ENCODE measurements around the gene COL25A1. TPM values are rescaled to one million over a fixed set of nuclear protein-coding genes. Genes with fewer than 3 reads are reported as not detected.

COL25A1 gene
- total RNA-seq, 1 experiment from 2014 or later = 4.2 TPM

- Mint-ChIP-seq H3K36me3 (ENCODE audit: insufficient read depth in 1 of 3, low read depth in 3 of 3) (peaks cover 2 to 14% (median 2%) of the 10 kb centered on the region in 3 experiments; a peak in 6 of 7 replicates), H3K27me3 (ENCODE audit: low read depth) (no peaks in the 10 kb centered on the region), H3K9me3 (peaks cover 2 to 7% of the 10 kb centered on the region in 2 experiments; a peak in 3 of 5 replicates), H3K27ac (no peak overlapping the region; a peak in 2 of 7 replicates), H3K4me1 (peaks cover 38 to 52% of the 10 kb centered on the region in 2 experiments), H3K4me3 (no peak overlapping the region)
- Histone ChIP-seq H3K4ac (ENCODE audit: low read depth, low read length) (no peak overlapping the region), H3K18ac (ENCODE audit: insufficient read length, low read depth, low read length) (no peak overlapping the region), H2BK20ac (ENCODE audit: low read depth, low read length, poor library complexity, severe bottlenecking) (no peak overlapping the region), H3K23ac (ENCODE audit: insufficient read length, low read depth, low read length) (no peak overlapping the region), H4K91ac (ENCODE audit: insufficient read length, low read depth, low read length) (no peak overlapping the region), H3K56ac (ENCODE audit: insufficient read length, low read depth, low read length) (no peak overlapping the region), H2AFZ (ENCODE audit: low read length) (no peak overlapping the region), H3T11ph (ENCODE audit: low read length) (no peak overlapping the region), H3K4me2 (ENCODE audit: insufficient read depth, insufficient read length, low read length) (no peak overlapping the region), H2AK5ac (ENCODE audit: insufficient read length, low read length) (no peak overlapping the region), H3K27ac (ENCODE audit: insufficient read length, low read depth, low read length) (no peak overlapping the region), H2BK12ac (ENCODE audit: insufficient read length, low read depth, low read length) (no peak overlapping the region), H4K20me1 (ENCODE audit: control insufficient read depth, insufficient read depth, insufficient read length) (no peaks in the 10 kb centered on the region), H3K9ac (ENCODE audit: extremely low read depth, insufficient read length, low read length) (no peak overlapping the region), H2BK5ac (ENCODE audit: insufficient read length, low read length) (no peak overlapping the region), H3K9me3 (ENCODE audit: control insufficient read depth, low read depth, low read length) (no peaks in the 10 kb centered on the region), H4K5ac (ENCODE audit: insufficient read length, low read depth, low read length) (no peak overlapping the region), H3K23me2 (ENCODE audit: insufficient read length, low read depth, low read length, poor library complexity, severe bottlenecking) (no peaks in the 10 kb centered on the region), H2BK120ac (ENCODE audit: low read depth, low read length, poor library complexity, severe bottlenecking) (no peak overlapping the region), H3K79me1 (ENCODE audit: insufficient read depth, low read depth, low read length, poor library complexity, severe bottlenecking) (no peaks in the 10 kb centered on the region), H4K8ac (replicated peaks; ENCODE audit: insufficient read length, low read depth, low read length) (no peak overlapping the region), H2BK15ac (ENCODE audit: low read depth, low read length) (no peak overlapping the region), H3K14ac (ENCODE audit: insufficient read depth, low read length) (no peak overlapping the region), H3K79me2 (ENCODE audit: insufficient read depth, low read length) (no peaks in the 10 kb centered on the region), H3K27me3 (ENCODE audit: insufficient read depth, low read length) (no peaks in the 10 kb centered on the region), H3K4me1 (ENCODE audit: insufficient read depth, low read length) (peaks cover 2% of the 10 kb centered on the region; the same call in 1 of the 2 replicates)
- no peak for DNase-seq
- no peak for TF ChIP-seq CTCF (conservative IDR thresholded peaks at IDR 0.05)
- no CpG with 5 or more reads among the region's 4 CpGs for WGBS (ENCODE audit: extremely low coverage, insufficient read length, low lambda C conversion rate)
Observed at GRCh38 chr4:109186458-109186945, 116.0 kb downstream of the COL25A1 start.
